MM.1S (cell line): ENCODE results near the gene CCDC188.

ENCODE experiments used
- EZH2 ChIP-seq: fragments of 300-600 bp; sonication (generic); optimal IDR thresholded peaks from 2 replicates; pipeline ENCODE3; 2017; ENCODE audit warnings: low read depth, mild to moderate bottlenecking, antibody characterized with exemption, low read length, mixed read lengths
- TF ChIP-seq, protein P1 (sequence below): fragments of 300-600 bp; sonication (generic); IDR thresholded peaks from 2 replicates; pipeline ENCODE4 v1.5.1; 2016; ENCODE audit warnings: antibody characterized with exemption, low read length, mixed read lengths

DNA sequence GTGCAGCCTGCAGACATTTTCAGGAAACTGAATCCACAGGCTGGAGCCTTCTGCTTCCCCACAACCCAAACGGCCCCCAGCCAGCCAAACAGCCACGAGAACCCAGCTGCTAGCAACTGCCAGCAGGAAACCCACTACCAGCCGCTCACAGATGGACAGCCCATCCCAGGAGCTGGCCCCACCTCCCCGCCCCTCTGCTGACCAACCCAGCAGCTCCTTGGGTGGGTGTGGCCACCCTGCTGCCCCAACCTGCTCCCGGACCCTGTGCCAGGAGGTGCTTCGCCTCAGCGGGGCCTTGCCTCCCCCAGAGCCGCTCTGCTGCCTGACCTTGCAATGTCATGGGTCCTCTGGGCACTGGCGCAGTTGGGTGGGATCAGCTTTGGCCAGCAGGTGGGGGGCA, 8.2 kb upstream of the CCDC188 start:
- TF ChIP-seq, protein P1, sequence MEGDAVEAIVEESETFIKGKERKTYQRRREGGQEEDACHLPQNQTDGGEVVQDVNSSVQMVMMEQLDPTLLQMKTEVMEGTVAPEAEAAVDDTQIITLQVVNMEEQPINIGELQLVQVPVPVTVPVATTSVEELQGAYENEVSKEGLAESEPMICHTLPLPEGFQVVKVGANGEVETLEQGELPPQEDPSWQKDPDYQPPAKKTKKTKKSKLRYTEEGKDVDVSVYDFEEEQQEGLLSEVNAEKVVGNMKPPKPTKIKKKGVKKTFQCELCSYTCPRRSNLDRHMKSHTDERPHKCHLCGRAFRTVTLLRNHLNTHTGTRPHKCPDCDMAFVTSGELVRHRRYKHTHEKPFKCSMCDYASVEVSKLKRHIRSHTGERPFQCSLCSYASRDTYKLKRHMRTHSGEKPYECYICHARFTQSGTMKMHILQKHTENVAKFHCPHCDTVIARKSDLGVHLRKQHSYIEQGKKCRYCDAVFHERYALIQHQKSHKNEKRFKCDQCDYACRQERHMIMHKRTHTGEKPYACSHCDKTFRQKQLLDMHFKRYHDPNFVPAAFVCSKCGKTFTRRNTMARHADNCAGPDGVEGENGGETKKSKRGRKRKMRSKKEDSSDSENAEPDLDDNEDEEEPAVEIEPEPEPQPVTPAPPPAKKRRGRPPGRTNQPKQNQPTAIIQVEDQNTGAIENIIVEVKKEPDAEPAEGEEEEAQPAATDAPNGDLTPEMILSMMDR = no peak
- no peak for TF ChIP-seq EZH2
